ENCODE measurements around the gene GGA2.

DNA sequence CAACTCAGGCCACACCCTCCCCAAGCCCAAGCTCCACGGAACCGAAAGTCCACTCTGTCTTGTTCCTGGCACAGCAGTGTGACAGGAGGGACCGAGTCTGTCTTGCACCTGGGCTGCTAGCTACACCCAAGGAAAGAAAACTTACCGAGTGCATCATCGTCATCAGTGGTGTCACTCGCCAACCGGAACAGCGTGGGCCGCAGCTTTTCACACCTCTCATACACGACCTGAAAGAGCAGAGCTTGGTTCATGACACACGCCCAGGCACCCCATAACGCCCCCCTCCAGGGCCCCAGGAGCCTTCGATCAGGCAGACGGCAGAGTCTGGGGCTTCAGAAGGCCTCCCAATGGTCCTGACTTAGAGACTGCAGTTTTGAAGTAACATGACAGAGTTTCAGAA lies 27.5 kb downstream of the GGA2 start:
- TF ChIP-seq POLR2A (IDR thresholded peaks at IDR 0.05) = no peak
- TF ChIP-seq CTCF (IDR thresholded peaks at IDR 0.05) = no peak
- TF ChIP-seq POLR2AphosphoS5 (IDR thresholded peaks at IDR 0.05) = no peak
